Measurements from ENCODE around the gene EXOC7. TPM values are rescaled to one million over a fixed set of nuclear protein-coding genes. Genes with fewer than 3 reads are reported as not detected.

The EXOC7 gene
- total RNA-seq, 2 donors from 2014 or later, result 74.1 to 79.5 TPM

GRCh38 chr17:76092526-76093413 lies 10.8 kb downstream of the EXOC7 start:
- DNase-seq (no peak), ATAC-seq (no peak)
- intact Hi-C loops (cut with DNase I), result no loop called here

GRCh38 chr17:76091526-76092286 lies 11.9 kb downstream of the EXOC7 start:
- DNase-seq (no peak), ATAC-seq (no peak)
- intact Hi-C loops (cut with DNase I), result no loop called here

GRCh38 chr17:76090517-76091129 lies 13.0 kb downstream of the EXOC7 start:
- intact Hi-C loops (cut with DNase I), result no loop called here
- ATAC-seq (no peak), DNase-seq (no peak)

GRCh38 chr17:76089680-76090516 lies 13.7 kb downstream of the EXOC7 start:
- intact Hi-C loops (cut with DNase I), result no loop called here
- no peak for DNase-seq
- ATAC-seq, result peak in 1 of 2 donors; percentile 49

GRCh38 chr17:76088868-76089576 lies 14.6 kb downstream of the EXOC7 start:
- DNase-seq (no peak), ATAC-seq (no peak)
- intact Hi-C loops (cut with DNase I), result no loop called here

GRCh38 chr17:76088041-76088867 lies 15.3 kb downstream of the EXOC7 start:
- DNase-seq (no peak), ATAC-seq (no peak)

GRCh38 chr17:76087531-76087930 lies 16.1 kb downstream of the EXOC7 start:
- ATAC-seq (no peak), DNase-seq (no peak)
- intact Hi-C loops (cut with DNase I), result no loop called here

More at GRCh38 chr17:76088041-76088867, 15.3 kb downstream of the EXOC7 start:
- intact Hi-C loops (cut with DNase I), result no loop called here

GRCh38 chr17:76086384-76086783 lies 17.2 kb downstream of the EXOC7 start:
- ATAC-seq, result no peak
- DNase-seq, result no peak
- intact Hi-C loops (cut with DNase I), result no loop called here

GRCh38 chr17:76085731-76086366 lies 17.7 kb downstream of the EXOC7 start:
- ATAC-seq (no peak), DNase-seq (no peak)
- intact Hi-C loops (cut with DNase I), result no loop called here

GRCh38 chr17:76085066-76085730 lies 18.4 kb downstream of the EXOC7 start:
- ATAC-seq (no peak), DNase-seq (no peak)
- intact Hi-C loops (cut with DNase I), result no loop called here

GRCh38 chr17:76083536-76084182 lies 19.9 kb downstream of the EXOC7 start:
- ATAC-seq (no peak), DNase-seq (no peak)
- intact Hi-C loops (cut with DNase I), result no loop called here

- intact Hi-C loops (cut with DNase I), result no loop called here
- DNase-seq (no peak), ATAC-seq (no peak)
These were observed 21.0 kb downstream of the EXOC7 start for GRCh38 chr17:76082326-76083251.

GRCh38 chr17:76081295-76082210 lies 22.0 kb downstream of the EXOC7 start:
- intact Hi-C loops (cut with DNase I), result no loop called here
- DNase-seq (no peak), ATAC-seq (peak in 1 of 2 donors; percentile 2)

GRCh38 chr17:76080768-76081287 lies 22.8 kb downstream of the EXOC7 start:
- intact Hi-C loops (cut with DNase I), result no loop called here
- DNase-seq (no peak), ATAC-seq (no peak)
